GM12891 (cell line): ENCODE measurements around the gene MTMR3.

Experiments
- DNase-seq: peaks from one replicate; pipeline ENCODE4 v3.0.0; 2011; ENCODE audit warnings: low spot score; ENCODE audit not compliant: insufficient read length
- FAIRE-seq: peaks from 2 replicates; lab custom pipeline; 2011; peaks lifted over from hg19 to GRCh38; lab: Jason Lieb, UNC
- PAX5 ChIP-seq: IDR thresholded peaks from 2 replicates; pipeline ENCODE4 v1.6.1; 2011; ENCODE audit warnings: low read length, moderate library complexity, mild to moderate bottlenecking; ENCODE audit not compliant: insufficient read depth, severe bottlenecking
- POLR2A ChIP-seq: IDR thresholded peaks from 2 replicates; pipeline ENCODE4 v1.6.1; 2011; ENCODE audit warnings: low read depth, low read length, control low read depth
- POLR2AphosphoS5 ChIP-seq: IDR thresholded peaks from 2 replicates; pipeline ENCODE4 v1.6.1; 2011; ENCODE audit warnings: low read depth, low read length, control low read depth
- POU2F2 ChIP-seq: IDR thresholded peaks from 2 replicates; pipeline ENCODE4 v1.6.1; 2011; ENCODE audit warnings: low read depth, mild to moderate bottlenecking, control low read depth, low read length, moderate library complexity
- SPI1 ChIP-seq: IDR thresholded peaks from 2 replicates; pipeline ENCODE4 v1.6.1; 2011; ENCODE audit warnings: low read depth, low read length, control low read depth
- TAF1 ChIP-seq: IDR thresholded peaks from 2 replicates; pipeline ENCODE4 v1.6.1; 2011; ENCODE audit warnings: low read depth, low read length, control low read depth

MTMR3 gene

DNA sequence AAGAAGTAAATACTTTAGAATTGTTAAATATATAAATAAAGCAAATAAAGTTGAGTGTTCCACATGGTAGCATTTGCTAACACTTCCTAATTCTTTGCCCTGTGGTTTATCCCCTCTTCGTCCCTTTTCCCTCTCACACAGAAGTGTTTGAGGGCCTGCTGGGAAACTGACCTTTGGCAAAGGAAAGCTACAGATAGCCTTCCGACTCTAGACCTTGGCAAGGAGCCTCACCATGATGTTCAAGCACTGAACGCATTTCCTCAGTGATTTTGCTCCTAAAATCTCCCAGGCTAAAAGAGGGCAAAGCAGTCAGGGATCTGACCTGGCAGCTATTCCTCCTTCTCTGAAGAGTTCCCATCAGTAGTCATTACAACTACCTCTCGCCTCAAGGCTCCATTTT is 144.8 kb downstream of the MTMR3 start:
- TF ChIP-seq POLR2AphosphoS5 (no peak), TAF1 (no peak), POLR2A (no peak), SPI1 (no peak), POU2F2 (no peak)
- FAIRE-seq (no peak), DNase-seq (no peak)

DNA sequence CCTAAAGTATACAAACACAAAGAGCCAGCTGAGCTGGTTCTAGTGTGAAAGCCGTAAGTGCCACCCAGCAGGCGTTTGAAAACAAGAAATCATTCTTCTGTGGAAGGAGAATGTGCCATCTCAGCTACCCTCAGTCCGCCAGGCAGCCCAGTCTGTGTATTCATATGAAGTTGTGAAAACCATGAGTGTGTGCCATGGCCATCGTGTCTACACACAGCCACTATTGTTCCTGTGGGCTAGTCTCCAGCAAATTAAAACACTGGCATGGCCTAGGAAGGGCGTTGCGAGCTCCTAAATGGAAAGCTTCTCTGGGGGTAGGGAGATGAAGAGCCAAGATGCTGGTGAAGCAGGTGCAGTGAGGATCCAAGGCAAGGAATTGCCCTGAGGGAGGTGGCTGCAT is 145.8 kb downstream of the MTMR3 start:
- TF ChIP-seq PAX5, result no peak
- TF ChIP-seq POLR2A, result no peak
- no peak for TF ChIP-seq SPI1
- no peak for TF ChIP-seq POLR2AphosphoS5
- DNase-seq (no peak), FAIRE-seq (no peak)

DNA sequence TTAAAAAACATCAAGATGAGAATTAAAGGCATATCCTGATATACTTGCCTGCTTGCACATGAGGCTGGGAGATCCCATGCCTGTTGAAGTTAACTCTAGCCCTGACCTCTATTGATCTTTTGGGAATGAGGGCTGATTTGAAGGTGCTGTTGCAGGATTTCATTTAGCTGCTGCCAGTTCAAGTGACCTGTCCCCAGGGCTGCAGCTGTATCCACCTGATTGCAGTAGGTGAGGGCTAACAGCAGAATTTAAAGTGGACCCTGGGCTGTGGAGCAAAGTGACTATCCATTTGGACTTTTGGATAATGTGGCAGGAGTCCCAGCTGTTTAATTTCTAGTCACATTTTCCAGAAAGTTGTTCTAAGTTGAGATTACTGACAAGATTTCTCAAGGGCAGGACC is 146.5 kb downstream of the MTMR3 start:
- FAIRE-seq, result no peak
- TF ChIP-seq SPI1 (no peak), POLR2A (no peak), POU2F2 (no peak), POLR2AphosphoS5 (no peak), PAX5 (no peak), TAF1 (no peak)
- no peak for DNase-seq

DNA sequence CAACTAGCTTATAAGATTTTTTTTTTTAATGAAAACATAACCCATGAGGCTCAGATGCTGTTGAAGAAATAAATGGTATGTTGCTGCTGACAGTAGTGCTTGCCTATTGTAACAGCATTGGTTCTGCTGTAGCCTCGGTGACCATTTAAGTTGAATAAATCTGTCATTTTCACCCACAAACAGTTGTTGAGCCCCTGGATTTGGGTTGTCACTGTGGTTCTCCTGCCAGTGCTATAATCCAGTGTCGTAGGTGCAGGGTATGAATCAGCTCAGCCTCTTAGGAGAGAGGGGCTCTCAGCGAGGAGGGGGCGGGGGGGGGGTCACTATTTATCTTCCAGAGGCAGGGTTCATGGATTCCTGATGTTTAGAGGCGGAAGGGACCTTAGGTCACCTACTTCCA is 147.4 kb downstream of the MTMR3 start:
- TF ChIP-seq POU2F2, result no peak
- TF ChIP-seq PAX5, result no peak
- no peak for TF ChIP-seq POLR2AphosphoS5
- no peak for TF ChIP-seq SPI1
- no peak for TF ChIP-seq POLR2A
- TF ChIP-seq TAF1, result no peak
- DNase-seq (no peak), FAIRE-seq (no peak)

DNA sequence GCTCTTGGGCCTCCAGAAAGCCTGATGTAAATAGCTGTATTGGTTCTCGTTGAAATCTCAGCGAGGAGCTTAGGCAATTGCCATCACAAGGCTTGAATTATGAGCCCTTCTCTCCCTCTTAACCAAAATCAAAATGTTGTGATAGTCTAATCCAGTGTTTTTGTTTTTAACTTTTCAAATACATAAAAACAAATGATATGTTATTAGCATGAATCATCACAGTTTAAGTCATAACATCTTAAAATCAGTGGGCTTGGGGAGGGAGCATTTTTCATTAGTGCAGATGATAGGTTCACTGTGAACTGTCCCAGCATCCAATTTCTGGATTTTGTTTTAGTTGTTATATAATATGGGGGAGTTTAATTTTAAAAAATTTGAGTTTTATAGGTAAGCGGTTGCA is 148.4 kb downstream of the MTMR3 start:
- TF ChIP-seq POLR2A, result no peak
- no peak for TF ChIP-seq POLR2AphosphoS5
- no peak for TF ChIP-seq PAX5
- no peak for TF ChIP-seq SPI1
- no peak for TF ChIP-seq TAF1
- TF ChIP-seq POU2F2, result no peak
- FAIRE-seq (no peak), DNase-seq (no peak)

DNA sequence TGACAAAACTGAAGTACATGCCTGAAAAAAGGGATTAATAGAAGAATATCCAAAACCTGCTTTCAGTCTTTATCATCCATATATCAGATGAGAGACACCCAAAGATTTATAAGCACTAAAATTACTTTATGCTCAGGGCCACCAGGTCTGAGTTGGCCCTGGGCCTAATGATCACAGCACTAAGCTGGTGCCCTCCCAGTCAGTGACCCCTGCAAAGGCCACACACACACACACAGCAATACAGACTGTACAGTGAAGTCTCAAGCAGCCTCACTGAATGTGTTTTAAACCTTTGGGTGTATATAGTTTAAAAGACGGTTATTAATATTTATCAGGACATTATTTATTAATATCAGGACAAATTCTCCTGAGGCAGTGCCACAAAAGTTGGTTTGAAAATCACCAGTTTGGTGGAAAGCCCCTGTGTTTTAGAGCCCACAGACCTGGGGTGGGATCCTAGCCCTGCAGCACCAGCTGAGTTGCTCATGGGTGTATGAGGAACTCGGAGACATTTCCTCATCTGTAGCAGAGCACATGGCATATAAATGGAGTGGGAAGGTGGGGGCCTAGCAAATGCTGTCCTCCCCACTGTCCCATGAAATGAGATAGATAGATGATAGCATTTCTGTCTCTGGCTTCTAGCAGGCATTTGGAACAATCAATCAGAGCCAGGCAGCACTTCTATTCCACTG is 148.9 kb downstream of the MTMR3 start:
- DNase-seq, result no peak
- no peak for FAIRE-seq
- no peak for TF ChIP-seq POLR2A

DNA sequence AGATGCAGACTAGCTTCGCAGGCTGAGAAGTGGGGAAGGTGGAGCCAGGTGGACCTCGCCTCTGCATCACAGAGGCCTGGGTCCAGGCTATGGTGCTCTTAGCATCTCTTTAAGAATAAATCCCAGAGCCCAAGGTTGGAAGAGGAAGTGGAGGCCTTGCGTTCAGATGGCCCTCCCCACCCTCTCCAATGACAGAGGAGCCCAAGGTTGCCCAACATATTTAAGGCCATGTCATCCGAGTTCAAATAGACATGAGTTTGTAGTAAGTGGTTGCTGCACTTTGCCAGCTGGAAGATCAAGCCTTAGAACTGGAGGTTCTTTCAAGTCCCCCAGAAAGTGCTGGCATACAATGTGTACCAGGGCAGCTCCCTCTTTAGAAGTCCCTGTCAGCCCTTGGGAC is 150.2 kb downstream of the MTMR3 start:
- TF ChIP-seq PAX5 (no peak), POLR2AphosphoS5 (no peak), TAF1 (no peak)
- DNase-seq, result no peak
- no peak for FAIRE-seq

DNA sequence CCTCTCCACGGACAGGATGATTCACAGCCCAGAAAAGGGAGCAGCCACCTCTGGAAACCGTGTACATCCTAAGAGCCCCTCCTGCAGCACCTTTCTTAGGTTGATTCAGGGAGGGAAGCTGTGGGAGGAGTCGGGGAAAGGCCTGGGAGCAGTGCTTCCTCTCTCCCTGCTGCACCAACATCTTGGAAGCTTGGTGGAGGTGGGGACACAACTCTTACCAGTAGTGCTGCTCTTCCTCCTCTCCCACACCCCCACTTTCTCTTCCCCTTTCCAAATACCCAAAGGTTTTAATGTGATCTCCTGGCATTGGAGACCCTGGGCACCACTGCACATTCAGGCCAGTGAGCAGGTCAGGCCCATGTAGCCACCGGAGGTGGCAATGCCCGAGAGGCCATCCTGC is 150.9 kb downstream of the MTMR3 start:
- TF ChIP-seq POLR2AphosphoS5 (no peak), SPI1 (no peak), POLR2A (no peak)
- DNase-seq (no peak), FAIRE-seq (no peak)

DNA sequence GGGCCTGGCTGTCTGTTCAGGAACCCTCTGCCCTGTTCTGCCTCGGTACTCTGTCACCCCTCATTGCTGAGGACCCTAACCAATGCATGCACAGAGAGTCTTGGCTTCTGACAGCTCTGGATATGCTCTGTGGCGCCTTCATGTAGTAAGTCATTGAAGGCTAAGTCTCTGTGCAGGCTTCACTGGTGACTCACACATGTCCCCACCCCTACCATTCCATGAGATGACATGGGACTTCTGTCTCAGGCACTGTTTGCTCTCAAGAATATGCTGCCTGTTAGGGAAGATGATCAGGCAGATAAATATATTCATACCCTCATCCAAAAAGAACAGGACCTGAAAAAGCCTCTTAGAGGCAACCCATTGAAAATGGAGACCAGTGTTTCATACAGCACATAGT is 153.7 kb downstream of the MTMR3 start:
- TF ChIP-seq SPI1, result no peak
- TF ChIP-seq POU2F2, result no peak
- TF ChIP-seq PAX5, result no peak
- no peak for FAIRE-seq
- no peak for DNase-seq

DNA sequence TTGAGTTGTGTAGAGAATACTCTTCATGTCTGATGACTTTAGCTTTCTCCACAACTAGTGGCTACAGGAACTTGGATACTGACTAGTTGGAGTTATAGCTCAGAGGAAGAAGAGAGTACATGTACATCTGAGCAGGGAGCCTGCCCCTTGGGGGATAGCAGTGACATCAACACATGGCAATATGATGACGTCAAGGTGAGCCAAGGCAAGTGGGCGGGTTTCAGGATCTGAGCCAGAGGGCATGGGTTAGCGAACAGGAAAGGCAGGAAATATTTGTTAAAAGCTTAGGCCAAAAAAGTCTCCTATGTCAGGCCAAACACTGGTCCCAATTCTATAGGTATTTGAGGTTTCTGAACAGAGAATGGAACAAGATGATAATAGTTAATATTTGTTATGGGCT is 155.2 kb downstream of the MTMR3 start:
- DNase-seq, result no peak
- TF ChIP-seq POLR2A, result no peak
- no peak for TF ChIP-seq PAX5
- TF ChIP-seq POLR2AphosphoS5, result no peak
- TF ChIP-seq SPI1, result no peak
- TF ChIP-seq POU2F2, result no peak
- TF ChIP-seq TAF1, result no peak
- no peak for FAIRE-seq
